Measurements from ENCODE around the gene VPS37C.

DNA sequence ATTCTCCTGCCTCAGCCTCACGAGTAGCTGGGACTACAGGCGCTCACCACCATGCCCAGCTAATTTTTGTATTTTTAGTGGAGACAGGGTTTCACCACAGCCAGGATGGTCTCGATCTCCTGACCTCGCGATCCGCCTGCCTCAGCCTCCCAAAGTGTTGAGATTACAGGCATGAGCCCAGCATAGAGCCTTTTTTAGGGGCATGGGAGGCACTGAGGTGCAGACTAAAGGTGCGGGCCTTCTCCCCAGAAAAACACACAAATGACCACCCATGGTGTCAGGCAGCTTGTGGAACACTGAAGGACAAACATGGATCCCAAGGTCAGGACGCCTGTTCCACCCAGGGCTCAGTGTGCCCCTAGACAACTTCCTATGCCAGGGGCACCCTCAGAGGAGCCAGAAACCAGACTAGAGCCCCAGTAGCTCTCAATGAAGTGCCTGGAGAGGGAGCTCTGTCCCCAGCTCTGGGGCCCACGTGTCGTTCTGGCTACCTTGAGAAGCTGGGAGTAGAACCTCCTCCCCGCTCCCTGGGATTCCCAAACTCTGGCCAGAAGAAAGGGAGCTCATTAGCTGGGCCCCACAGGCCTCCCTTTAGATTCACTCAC is 80.1 kb downstream of the VPS37C start:
- TF ChIP-seq, protein P1, sequence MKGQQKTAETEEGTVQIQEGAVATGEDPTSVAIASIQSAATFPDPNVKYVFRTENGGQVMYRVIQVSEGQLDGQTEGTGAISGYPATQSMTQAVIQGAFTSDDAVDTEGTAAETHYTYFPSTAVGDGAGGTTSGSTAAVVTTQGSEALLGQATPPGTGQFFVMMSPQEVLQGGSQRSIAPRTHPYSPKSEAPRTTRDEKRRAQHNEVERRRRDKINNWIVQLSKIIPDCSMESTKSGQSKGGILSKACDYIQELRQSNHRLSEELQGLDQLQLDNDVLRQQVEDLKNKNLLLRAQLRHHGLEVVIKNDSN (CRISPR knock-in tag; IDR thresholded peaks at IDR 0.05), result no peak
- TF ChIP-seq HDAC6 (IDR thresholded peaks at IDR 0.05; ENCODE audit: low read depth, low read length) (no peak), HNRNPUL1 (IDR thresholded peaks at IDR 0.05; ENCODE audit: low read length) (no peak), MYNN (IDR thresholded peaks at IDR 0.05) (no peak), MYNN (CRISPR knock-in tag; IDR thresholded peaks at IDR 0.05) (no peak), NR3C1 (CRISPR knock-in tag; IDR thresholded peaks at IDR 0.05) (no peak)
- TF ChIP-seq, protein P2, sequence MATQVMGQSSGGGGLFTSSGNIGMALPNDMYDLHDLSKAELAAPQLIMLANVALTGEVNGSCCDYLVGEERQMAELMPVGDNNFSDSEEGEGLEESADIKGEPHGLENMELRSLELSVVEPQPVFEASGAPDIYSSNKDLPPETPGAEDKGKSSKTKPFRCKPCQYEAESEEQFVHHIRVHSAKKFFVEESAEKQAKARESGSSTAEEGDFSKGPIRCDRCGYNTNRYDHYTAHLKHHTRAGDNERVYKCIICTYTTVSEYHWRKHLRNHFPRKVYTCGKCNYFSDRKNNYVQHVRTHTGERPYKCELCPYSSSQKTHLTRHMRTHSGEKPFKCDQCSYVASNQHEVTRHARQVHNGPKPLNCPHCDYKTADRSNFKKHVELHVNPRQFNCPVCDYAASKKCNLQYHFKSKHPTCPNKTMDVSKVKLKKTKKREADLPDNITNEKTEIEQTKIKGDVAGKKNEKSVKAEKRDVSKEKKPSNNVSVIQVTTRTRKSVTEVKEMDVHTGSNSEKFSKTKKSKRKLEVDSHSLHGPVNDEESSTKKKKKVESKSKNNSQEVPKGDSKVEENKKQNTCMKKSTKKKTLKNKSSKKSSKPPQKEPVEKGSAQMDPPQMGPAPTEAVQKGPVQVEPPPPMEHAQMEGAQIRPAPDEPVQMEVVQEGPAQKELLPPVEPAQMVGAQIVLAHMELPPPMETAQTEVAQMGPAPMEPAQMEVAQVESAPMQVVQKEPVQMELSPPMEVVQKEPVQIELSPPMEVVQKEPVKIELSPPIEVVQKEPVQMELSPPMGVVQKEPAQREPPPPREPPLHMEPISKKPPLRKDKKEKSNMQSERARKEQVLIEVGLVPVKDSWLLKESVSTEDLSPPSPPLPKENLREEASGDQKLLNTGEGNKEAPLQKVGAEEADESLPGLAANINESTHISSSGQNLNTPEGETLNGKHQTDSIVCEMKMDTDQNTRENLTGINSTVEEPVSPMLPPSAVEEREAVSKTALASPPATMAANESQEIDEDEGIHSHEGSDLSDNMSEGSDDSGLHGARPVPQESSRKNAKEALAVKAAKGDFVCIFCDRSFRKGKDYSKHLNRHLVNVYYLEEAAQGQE (IDR thresholded peaks at IDR 0.05; ENCODE audit: borderline replicate concordance), result no peak
- TF ChIP-seq, protein P2 (CRISPR knock-in tag; IDR thresholded peaks at IDR 0.05; ENCODE audit: low read depth), result no peak
- TF ChIP-seq, protein P3, sequence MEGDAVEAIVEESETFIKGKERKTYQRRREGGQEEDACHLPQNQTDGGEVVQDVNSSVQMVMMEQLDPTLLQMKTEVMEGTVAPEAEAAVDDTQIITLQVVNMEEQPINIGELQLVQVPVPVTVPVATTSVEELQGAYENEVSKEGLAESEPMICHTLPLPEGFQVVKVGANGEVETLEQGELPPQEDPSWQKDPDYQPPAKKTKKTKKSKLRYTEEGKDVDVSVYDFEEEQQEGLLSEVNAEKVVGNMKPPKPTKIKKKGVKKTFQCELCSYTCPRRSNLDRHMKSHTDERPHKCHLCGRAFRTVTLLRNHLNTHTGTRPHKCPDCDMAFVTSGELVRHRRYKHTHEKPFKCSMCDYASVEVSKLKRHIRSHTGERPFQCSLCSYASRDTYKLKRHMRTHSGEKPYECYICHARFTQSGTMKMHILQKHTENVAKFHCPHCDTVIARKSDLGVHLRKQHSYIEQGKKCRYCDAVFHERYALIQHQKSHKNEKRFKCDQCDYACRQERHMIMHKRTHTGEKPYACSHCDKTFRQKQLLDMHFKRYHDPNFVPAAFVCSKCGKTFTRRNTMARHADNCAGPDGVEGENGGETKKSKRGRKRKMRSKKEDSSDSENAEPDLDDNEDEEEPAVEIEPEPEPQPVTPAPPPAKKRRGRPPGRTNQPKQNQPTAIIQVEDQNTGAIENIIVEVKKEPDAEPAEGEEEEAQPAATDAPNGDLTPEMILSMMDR (IDR thresholded peaks at IDR 0.05 in 2 of 3, conservative IDR thresholded peaks at IDR 0.05 in 1 of 3; ENCODE audit: insufficient read depth in 2 of 3, low read depth in 1 of 3, low read length in 3 of 3), result peak in 2 of 3 experiments; percentile 16 to 44; a peak in 2 of 6 replicates
